HAP-1 (cell line): ENCODE data around the gene NEUROG1.

ENCODE experiments used
- DNase-seq, 2 experiments: peaks; one replicate each; pipeline ENCODE4 v3.0.0-alpha.2; 2016 to 2020; ENCODE audit warnings: low spot score in 2 of 2
- H3K27me3 ChIP-seq: fragments of 250-450 bp; sonication (Bioruptor Pico); 2 replicates; pipeline ENCODE4 v1.5.1; 2020; ENCODE audit warnings: low read depth, mild to moderate bottlenecking, moderate library complexity
- H3K36me3 ChIP-seq: fragments of 250-450 bp; sonication (Bioruptor Pico); replicated peaks from 2 replicates; pipeline ENCODE4 v1.5.1; 2020; ENCODE audit warnings: mild to moderate bottlenecking
- H3K4me1 ChIP-seq: fragments of 250-450 bp; sonication (Bioruptor Pico); 2 replicates; pipeline ENCODE4 v1.5.1; 2020; ENCODE audit warnings: mild to moderate bottlenecking
- H3K4me3 ChIP-seq: fragments of 250-450 bp; sonication (Bioruptor Pico); 2 replicates; pipeline ENCODE4 v1.5.1; 2020; ENCODE audit warnings: mild to moderate bottlenecking, moderate library complexity
- H3K9me3 ChIP-seq: fragments of 250-450 bp; sonication (Bioruptor Pico); 2 replicates; pipeline ENCODE4 v1.5.1; 2020; ENCODE audit warnings: mild to moderate bottlenecking, moderate library complexity
- in situ Hi-C: fragments of 300-500 bp; cut with MboI; formaldehyde crosslinking; loops from 3 replicates; pipeline ENCODE4 v1.14.3; 2020; ENCODE audit warnings: low sequenced_read_pairs, inconsistent platforms, mixed read lengths

Gene NEUROG1

GRCh38 chr5:135569755-135570452 is 34.1 kb upstream of the NEUROG1 start:
- Histone ChIP-seq H3K4me1 (peaks cover 18% of the 10 kb centered on the region), H3K9me3 (no peaks in the 10 kb centered on the region), H3K4me3 (no peak overlapping the region), H3K36me3 (no peaks in the 10 kb centered on the region), H3K27me3 (no peaks in the 10 kb centered on the region)
- peak; percentile 72 to 83 for DNase-seq
- in situ Hi-C loops, result no loop called here

- peaks cover 28% of the 10 kb centered on the region for H3K4me1 ChIP-seq
- H3K4me3 ChIP-seq, result no peak overlapping the region
Observed at GRCh38 chr5:135568923-135569360, 33.2 kb upstream of the NEUROG1 start.

GRCh38 chr5:135568246-135568645 is 32.5 kb upstream of the NEUROG1 start:
- in situ Hi-C loops, result no loop called here
- H3K27me3 ChIP-seq, result no peaks in the 10 kb centered on the region
- peaks cover 29% of the 10 kb centered on the region for H3K4me1 ChIP-seq
- H3K4me3 ChIP-seq, result no peak overlapping the region
- no peak for DNase-seq
- H3K36me3 ChIP-seq, result no peaks in the 10 kb centered on the region
- no peaks in the 10 kb centered on the region for H3K9me3 ChIP-seq

More at GRCh38 chr5:135568923-135569360, 33.2 kb upstream of the NEUROG1 start:
- in situ Hi-C loops, result no loop called here
- no peaks in the 10 kb centered on the region for H3K9me3 ChIP-seq
- no peaks in the 10 kb centered on the region for H3K27me3 ChIP-seq
- no peak for DNase-seq
- H3K36me3 ChIP-seq, result no peaks in the 10 kb centered on the region

GRCh38 chr5:135567661-135568060 is 31.9 kb upstream of the NEUROG1 start:
- Histone ChIP-seq H3K4me3 (no peak overlapping the region), H3K27me3 (no peaks in the 10 kb centered on the region), H3K4me1 (peaks cover 35% of the 10 kb centered on the region), H3K36me3 (no peaks in the 10 kb centered on the region), H3K9me3 (no peaks in the 10 kb centered on the region)
- in situ Hi-C loops, result no loop called here
- no peak for DNase-seq

GRCh38 chr5:135566422-135567400 is 30.9 kb upstream of the NEUROG1 start:
- in situ Hi-C loops, result no loop called here

GRCh38 chr5:135565725-135566421 is 30.1 kb upstream of the NEUROG1 start:
- Histone ChIP-seq H3K9me3 (no peaks in the 10 kb centered on the region), H3K4me1 (peaks cover 38% of the 10 kb centered on the region), H3K36me3 (no peaks in the 10 kb centered on the region), H3K27me3 (no peaks in the 10 kb centered on the region), H3K4me3 (no peak overlapping the region)
- in situ Hi-C loops, result no loop called here
- DNase-seq, result peak; percentile 69 to 94

More at GRCh38 chr5:135566422-135567400, 30.9 kb upstream of the NEUROG1 start:
- Histone ChIP-seq H3K36me3 (no peaks in the 10 kb centered on the region), H3K9me3 (no peaks in the 10 kb centered on the region), H3K27me3 (no peaks in the 10 kb centered on the region), H3K4me3 (no peak overlapping the region), H3K4me1 (peaks cover 35% of the 10 kb centered on the region)
- DNase-seq, result no peak

GRCh38 chr5:135565266-135565665 is 29.5 kb upstream of the NEUROG1 start:
- in situ Hi-C loops, result no loop called here

GRCh38 chr5:135564331-135564730 is 28.6 kb upstream of the NEUROG1 start:
- Histone ChIP-seq H3K4me3 (no peak overlapping the region), H3K36me3 (no peaks in the 10 kb centered on the region), H3K27me3 (no peaks in the 10 kb centered on the region), H3K4me1 (peaks cover 37% of the 10 kb centered on the region), H3K9me3 (no peaks in the 10 kb centered on the region)
- DNase-seq, result no peak
- in situ Hi-C loops, result loop anchor here (5.0 kb wide), 1 partner anchor 163 kb away; no protein-coding TSS in a partner anchor

More at GRCh38 chr5:135565266-135565665, 29.5 kb upstream of the NEUROG1 start:
- peaks cover 42% of the 10 kb centered on the region for H3K4me1 ChIP-seq
- H3K36me3 ChIP-seq, result no peaks in the 10 kb centered on the region
- H3K27me3 ChIP-seq, result no peaks in the 10 kb centered on the region
- H3K4me3 ChIP-seq, result no peak overlapping the region
- DNase-seq, result peak in 1 of 2 experiments; percentile 97
- no peaks in the 10 kb centered on the region for H3K9me3 ChIP-seq

GRCh38 chr5:135561266-135561665 is 25.5 kb upstream of the NEUROG1 start:
- in situ Hi-C loops, result loop anchor here (5.0 kb wide), 1 partner anchor 166 kb away; no protein-coding TSS in a partner anchor
- no peaks in the 10 kb centered on the region for H3K27me3 ChIP-seq
- DNase-seq, result no peak
- no peaks in the 10 kb centered on the region for H3K9me3 ChIP-seq
- H3K4me1 ChIP-seq, result peaks cover 35% of the 10 kb centered on the region
- no peaks in the 10 kb centered on the region for H3K36me3 ChIP-seq
- H3K4me3 ChIP-seq, result no peak overlapping the region

- no peaks in the 10 kb centered on the region for H3K27me3 ChIP-seq
- in situ Hi-C loops, result loop anchor here (5.0 kb wide), 1 partner anchor 166 kb away; no protein-coding TSS in a partner anchor
- no peak overlapping the region for H3K4me3 ChIP-seq
- H3K9me3 ChIP-seq, result no peaks in the 10 kb centered on the region
- H3K4me1 ChIP-seq, result peaks cover 31% of the 10 kb centered on the region
- peak; percentile 83 to 92 for DNase-seq
- no peaks in the 10 kb centered on the region for H3K36me3 ChIP-seq
Observed at GRCh38 chr5:135560858-135561257, 25.1 kb upstream of the NEUROG1 start.

- Histone ChIP-seq H3K36me3 (no peaks in the 10 kb centered on the region), H3K4me3 (no peak overlapping the region), H3K9me3 (no peaks in the 10 kb centered on the region), H3K4me1 (peaks cover 18% of the 10 kb centered on the region), H3K27me3 (no peaks in the 10 kb centered on the region)
- DNase-seq, result peak in 1 of 2 experiments; percentile 61
- in situ Hi-C loops, result loop anchor here (5.0 kb wide), 1 partner anchor 273 kb away; the partner anchor contains the start of gene SLC25A48
Observed at GRCh38 chr5:135559354-135559753, 23.6 kb upstream of the NEUROG1 start.

GRCh38 chr5:135557076-135557838 is 21.5 kb upstream of the NEUROG1 start:
- in situ Hi-C loops, result loop anchor here (5.0 kb wide), 1 partner anchor 275 kb away; the partner anchor contains the start of gene SLC25A48

More at GRCh38 chr5:135557076-135557838, 21.5 kb upstream of the NEUROG1 start:
- Histone ChIP-seq H3K9me3 (no peaks in the 10 kb centered on the region), H3K4me1 (peaks cover 7% of the 10 kb centered on the region), H3K4me3 (no peak overlapping the region), H3K36me3 (no peaks in the 10 kb centered on the region), H3K27me3 (no peaks in the 10 kb centered on the region)
- no peak for DNase-seq
